SK-N-DZ (cell line): ENCODE results near the gene CAMTA1.
A peak's percentile ranks its signal among the peaks of the same experiment; 100 is the strongest.

Experiments used
- DNase-seq: peaks from one replicate; pipeline ENCODE4 v3.0.0-alpha.2; 2015; ENCODE audit warnings: low spot score

The CAMTA1 gene

DNA sequence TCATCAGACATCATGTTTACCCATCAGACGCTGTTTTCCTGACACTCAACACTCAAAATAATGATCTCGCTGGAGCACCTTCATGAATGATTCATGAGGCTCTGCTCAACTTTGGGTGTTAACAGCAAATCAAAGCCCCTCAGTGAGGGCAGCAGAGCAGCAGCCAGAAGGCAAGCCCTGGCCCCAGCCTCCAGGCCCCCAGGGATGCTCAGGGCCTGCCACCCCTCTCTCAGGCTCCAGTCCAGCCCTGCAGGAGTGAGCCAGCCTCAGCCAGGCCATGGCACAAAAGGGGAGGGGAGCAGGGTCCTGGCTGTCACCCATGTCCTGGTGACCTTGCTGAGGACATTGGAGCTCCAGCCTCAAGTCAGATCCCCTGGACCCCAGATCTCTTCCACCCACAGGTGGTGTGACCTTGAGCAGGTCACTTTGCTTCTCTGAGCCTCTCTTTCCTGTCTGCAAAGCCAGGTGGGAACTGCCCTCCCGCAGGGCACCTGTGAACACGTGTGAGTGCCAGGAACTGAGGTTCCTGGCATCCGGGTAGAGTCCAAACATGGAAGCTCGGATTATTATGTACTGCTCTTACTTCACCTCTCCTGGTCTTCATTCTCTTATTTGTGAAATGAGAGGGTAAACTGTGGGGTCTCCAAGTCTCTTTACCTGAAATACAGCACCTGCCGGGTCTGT, 824.2 kb downstream of the CAMTA1 start:
- DNase-seq: no peak

DNA sequence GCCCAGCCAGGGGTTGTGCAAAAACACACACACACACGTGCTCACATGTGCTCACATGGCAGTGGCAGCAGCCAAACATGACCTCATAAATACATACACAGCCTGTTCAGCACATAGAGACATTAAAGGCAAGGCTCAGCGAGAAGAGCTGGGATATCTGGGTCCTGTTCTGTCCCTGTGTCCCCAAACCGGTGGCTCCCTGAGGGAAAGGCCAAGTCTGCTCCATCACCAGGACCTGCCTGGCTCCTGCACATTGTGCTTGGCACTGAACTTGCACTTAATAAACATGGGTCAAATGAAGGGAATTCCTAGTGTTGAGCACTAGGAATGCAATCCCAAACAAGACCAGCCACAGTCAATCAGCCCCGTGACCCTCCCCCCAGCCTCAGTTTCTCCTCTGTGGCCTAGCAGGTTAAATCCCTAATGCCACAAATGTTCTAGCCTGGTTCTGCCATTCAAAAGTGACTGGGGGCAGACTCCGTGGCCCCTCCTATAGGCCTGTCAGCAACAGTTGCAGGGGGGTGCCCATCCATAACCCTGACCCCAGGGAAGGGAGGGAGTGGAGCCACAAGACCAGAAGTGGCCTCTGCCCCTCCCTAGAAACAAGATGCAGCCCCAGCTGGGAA, 825.0 kb downstream of the CAMTA1 start:
- no peak for DNase-seq

DNA sequence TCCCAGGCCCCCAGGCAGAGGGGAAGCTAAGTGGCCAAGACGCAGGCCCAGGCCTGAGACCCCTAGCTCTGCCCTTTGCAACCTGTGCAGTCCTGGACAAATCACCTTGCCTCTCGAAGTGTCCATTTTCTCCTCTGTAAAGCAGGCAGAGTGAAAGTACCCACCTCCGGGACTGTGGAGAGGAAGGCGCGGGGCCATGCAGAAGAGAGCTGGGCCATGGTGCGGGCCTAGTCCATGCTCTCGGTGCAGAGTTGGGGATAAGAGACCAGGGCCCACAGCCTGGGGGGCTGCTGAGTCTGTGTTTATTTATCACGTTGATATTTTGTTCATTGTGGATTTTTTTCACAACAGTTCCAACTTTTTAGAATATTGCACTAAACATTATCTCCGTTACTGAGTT, 825.7 kb downstream of the CAMTA1 start:
- DNase-seq: no peak

DNA sequence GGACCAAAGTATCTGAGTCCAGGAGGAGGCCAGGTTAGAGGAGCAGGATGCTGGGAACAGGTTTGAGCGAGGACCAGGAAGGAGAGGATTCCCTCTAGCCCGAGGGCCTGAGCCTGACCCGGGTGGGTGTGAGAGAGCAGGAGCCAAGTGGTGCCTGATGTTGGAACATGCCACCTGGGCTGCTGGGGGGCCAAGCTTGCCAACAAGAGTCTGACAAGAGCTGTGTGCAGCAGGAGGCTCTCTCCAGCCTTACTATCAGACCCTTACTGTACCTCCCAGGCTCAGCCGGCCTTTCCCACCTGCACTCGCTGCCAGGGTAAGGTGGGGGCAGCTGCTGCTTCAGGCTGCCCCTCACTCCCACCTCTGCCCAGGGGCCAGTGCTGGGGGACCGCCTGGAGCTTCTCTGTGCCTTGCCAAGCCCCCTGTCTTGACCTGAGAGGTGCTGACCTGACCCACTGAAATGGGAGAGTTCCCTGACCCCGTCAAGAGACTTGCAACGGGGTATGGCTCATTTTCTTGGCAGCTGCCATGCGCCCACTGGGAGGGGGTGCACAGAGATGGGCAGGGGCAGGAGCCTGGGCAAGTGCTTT, 826.3 kb downstream of the CAMTA1 start:
- no peak for DNase-seq

DNA sequence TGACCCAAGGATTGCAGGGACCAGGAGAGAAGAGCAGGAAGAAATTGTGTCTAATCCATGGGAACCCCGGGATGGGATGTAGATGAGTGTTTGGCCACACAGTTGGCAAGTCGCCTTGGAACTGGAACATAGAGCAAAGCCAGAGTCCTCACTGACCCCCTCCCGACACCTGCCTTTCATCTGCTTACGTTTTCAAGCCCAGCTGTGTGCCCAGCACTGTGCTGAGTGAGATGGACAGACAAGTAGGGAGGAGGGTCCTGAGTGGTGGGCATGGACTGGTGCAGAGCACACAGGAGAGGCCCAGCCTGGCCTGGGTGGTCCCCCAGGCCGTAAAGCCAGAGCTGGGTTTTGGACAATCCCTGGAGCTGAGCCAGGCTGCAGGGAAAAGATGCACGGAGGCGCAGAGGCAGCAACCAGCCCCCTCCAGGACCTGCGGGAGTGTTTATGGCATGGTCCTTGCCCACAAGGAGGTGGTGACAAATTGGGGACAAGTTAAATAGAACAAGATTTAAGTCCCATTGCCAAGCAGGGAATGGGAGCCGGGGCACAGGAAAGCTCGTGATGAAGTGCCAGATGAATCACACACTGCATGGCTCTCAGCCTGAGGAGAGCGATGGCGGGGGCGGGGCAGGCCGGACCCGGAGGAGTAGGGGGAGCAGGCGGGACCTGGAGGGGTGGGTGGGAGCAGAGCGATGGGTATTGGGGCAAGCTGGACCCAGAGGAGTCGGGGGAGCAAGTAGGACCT, 828.0 kb downstream of the CAMTA1 start:
- no peak for DNase-seq

DNA sequence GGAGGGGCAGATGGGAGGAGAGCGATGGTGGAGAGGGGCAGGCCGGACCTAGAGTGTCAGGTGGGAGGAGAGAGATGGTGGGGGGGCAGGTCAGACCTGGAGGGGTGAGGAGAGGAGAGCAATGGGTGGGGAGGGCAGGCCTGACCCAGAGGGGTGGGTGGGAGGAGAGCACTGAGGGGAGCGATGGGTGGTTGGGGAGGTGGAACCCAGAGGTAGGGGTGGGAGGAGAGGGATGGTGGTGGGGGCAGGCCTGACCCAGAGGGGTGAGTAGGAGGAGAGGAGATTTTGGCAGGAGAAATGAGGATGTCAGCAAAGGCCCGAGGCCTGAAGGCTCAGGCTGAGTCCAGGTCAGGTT, 828.6 kb downstream of the CAMTA1 start:
- DNase-seq: no peak

DNA sequence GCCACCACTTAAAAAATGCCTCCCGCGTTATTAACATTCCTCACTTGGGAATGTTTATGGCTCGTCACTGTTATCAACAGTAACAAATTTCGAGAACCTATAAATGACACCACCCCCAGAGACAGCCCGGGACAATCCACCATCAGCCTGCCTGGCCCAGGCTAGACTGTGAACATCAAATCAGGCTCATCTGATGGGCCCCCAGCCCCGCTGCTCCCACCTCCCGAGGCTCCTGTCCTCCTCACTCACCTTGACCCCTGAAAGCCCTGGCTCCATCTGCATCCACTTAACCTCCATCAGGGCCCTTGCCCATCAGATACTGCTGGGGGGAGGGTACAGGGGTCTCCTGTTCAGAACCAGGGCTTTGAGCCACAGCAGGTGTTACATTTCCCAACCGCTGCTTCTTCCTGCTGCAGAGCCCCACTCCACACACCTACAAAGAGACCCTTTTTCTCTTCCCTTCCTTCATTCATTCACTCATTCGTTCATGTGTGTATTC, 829.4 kb downstream of the CAMTA1 start:
- DNase-seq: no peak

DNA sequence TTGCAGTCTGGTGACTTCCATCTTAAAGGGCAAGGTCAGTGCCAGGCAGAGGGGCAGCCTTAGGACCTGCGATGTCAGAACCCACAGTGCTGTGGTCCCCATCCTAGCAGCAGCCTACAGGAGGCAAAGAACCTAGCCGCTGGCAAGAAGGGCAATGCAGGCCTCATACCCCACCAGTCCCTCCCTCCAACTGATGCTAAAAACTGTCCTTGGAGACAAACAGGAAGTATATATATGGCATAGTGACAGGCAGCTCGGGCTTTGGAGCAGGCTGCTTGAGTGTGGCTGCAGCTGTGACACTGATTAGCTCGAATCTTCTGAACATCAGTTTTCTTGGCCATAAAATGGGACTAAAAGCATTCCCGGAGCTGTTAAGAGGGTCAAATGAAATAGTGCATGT, 829.9 kb downstream of the CAMTA1 start:
- DNase-seq: no peak

DNA sequence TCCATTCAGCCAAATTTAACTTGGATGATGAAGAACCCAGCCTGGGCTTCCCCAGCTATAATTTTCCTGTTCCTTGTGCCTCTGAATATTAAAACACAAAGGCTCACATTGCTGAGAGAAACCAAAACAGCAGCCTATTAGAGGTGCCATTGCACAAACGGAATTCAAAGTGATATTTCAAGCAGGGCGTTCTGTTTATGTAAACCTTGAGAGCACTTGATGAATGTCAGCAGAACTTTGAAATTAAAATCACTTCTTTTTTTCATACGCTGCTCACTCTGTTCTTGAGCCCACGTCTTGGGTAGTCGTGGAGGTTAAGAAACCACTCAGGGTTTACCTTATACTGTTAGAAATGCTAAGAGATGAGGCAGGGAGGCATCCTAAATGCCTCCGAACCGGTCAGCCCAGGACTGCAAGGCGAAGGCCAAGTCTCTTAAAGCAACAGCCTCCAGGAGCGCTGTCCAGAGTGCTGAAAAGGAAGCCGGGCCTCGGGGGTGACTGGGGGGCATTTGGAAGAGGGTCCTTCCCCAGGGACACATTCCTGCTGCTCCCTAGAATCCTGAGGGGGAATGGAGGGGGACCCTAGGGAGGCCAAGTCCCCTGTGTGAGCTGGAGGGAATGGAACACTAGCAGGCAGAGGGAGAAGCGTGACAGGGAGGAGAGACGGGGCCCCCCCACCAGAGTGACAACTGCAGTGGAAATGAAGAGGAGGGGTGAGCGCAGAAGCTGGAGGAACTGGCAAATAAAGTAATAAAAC, 831.0 kb downstream of the CAMTA1 start:
- no peak for DNase-seq

DNA sequence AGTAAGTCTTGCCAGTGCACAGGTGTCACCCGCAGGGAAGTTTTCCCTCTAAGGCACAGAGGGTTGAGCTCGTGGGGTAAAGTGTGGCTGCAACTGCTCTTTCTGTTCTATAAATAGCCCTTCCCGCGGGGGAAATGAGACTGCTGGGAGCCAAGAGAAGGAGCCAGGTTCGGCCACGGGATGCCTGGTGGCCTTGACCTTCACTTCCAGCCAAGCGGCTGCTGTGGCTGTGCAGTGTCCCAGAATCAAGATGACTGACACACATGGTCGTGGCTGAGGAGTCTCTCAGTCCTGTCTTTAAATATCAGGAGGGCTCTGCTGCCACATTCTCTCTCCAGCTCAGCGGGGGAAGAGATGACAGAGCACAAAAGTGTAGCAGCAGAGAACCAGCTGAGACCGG, 831.7 kb downstream of the CAMTA1 start:
- no peak for DNase-seq

DNA sequence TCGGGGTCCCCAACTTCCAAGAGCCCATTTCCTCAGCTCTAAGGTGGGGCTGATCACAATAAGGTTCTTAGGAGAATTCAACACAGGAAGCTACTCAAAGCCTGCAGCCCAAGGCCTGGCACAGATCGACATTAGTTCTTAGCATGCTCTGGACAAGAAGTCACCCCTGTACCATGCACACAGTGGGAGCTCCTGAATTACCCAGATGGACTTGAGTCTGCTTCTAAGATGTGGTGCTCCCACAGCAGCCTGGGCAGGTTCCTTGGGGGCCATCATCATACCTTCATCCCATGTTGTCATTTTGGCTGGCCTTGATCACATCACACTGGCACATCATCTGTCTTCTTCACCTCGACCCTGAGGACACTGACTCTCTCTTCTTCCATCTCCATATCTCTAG, 832.6 kb downstream of the CAMTA1 start:
- DNase-seq: no peak

DNA sequence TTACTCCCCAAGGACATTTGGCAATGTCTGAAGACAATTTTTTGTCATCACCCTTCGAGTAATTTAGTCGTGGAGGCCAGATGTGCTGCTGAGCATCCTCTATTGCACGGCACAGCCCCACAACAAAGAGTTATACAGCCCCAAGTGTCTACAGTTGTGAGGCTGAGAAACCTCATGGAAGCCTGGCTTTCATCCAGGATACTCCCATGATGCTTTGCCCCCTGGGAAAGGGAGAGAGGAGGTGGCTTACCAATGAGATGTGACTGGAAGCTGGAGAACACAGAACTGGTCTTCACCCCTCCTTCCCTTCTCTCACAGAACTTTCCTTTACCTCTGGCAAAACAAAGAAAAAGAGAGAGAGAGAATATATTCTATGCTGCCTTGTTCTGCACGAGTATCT, 834.9 kb downstream of the CAMTA1 start:
- DNase-seq: no peak

DNA sequence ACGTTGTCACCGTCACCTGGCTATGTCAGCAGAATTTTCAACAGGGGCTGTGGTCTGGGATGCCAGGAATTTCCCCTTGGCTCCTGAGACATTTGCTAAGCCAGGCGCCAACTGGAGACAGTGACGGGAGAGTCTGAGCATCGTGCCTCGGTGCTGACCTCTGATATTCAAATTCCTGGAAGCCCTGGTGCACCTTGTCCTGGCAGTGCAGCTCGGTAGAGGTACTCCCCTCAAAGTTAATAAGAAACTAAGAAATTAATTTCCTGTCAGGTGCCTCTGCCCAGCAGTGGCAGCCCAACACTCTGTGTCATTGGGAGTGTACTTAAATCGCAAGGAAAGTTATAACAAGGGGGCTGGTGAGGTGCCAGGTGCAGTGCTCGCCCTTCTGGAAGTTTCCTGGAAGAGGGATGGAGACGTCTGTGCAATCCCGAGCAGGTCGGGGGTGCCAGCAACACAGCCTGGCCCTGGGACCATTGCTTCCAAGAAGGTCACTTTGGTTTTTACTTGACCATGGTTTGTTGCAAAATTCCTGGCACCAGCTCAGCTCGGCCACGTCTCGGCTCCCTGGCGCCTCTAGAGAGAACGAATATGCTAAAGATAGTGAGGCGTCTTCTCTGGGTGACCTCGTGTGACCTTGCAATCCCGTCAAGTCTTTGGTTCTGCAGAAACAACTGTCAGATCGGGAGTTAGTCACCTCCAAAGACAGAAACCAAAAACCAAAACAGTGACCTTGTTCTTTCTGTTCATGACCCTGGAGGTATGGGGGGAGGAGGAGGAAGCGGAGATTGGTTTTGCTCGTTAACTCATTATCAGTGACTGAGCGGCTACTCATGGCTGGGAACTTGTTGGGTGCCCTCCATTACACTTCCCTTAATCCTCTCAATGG, 836.3 kb downstream of the CAMTA1 start:
- peak; percentile 52 for DNase-seq

DNA sequence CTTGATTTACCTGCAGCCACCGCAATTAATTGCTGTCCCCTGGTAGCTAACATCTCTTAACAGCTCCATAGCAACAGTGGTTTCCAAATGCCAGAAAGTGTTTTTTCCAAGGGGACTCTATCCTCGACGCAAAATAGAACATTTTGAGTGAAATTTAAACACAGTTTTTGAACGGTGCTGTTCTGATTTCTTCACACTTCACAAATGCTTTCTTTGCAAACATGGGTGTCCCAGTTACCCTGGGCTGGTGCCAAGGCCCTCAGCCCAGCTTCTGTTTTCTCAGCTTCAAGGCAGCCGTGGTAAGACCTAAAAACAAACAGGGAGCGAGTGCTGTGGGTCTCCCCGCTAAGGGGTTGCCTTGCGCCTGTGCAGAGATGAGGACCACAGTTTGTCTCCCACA, 838.6 kb downstream of the CAMTA1 start:
- DNase-seq: no peak

DNA sequence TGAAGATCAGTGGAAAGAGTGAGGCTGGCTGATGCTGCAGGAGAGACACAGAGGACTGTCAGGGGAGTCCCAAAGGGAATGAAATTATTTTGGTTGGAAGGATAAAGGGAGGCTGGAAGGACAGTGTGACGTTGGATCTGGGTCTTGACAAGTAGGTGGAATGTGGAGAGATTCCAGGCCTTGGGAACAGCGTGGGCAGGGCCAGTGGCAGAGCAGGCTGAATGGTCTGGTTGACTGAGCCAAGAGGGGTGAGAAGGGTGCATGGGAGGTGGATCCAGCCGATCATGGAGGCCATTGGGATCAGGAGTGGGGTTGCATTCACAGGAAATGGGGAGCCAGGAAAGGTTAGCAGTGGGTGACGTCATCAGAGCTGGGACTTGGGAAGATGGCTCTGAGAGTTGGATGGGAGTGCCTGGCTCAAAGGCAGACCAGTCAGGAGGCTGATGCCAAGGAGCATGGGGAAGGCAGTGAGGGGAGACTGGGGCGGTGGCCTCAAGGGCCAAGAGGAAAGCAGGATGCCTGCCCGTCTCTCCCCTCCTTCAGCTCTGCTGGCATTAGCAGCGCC, 839.6 kb downstream of the CAMTA1 start:
- DNase-seq: no peak

DNA sequence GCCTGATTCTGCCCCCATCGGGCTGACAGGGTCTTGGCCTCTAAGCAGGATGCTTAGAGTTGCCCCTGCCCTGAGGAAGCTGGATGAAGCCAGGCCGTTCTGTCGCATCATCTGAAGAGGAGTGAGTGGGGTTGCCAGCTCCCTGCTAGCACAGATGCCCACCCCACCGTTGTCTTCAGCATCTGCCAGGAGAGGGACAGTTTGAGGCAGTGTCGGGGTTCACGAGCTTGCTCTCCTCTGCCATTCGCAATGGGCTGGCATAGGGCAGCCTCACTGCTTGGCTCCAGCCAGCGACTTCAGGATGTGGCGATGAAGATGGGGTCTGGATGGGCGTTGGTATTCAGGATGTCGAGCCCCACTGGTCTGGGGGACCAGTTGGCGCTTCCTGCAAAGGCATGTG, 840.1 kb downstream of the CAMTA1 start:
- no peak for DNase-seq

DNA sequence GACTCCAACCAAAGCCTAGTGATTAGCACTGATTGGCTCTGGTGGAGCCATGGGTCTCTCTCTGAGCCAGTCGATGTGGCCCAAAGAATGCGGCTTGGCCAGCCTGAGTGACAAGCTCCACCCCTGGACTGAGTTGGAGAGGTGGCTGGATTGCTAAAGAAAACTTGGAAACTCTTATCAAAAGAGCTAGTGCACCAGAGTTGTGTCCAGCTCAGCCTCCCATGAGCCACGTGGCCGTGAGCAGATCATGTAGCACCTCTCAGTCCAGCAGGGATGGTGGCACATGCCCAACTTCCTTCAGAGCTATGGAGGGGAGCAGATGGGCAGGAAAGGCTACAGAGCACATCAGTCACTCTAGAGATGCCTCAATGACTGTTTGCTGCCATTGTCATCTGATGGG, 843.0 kb downstream of the CAMTA1 start:
- no peak for DNase-seq

DNA sequence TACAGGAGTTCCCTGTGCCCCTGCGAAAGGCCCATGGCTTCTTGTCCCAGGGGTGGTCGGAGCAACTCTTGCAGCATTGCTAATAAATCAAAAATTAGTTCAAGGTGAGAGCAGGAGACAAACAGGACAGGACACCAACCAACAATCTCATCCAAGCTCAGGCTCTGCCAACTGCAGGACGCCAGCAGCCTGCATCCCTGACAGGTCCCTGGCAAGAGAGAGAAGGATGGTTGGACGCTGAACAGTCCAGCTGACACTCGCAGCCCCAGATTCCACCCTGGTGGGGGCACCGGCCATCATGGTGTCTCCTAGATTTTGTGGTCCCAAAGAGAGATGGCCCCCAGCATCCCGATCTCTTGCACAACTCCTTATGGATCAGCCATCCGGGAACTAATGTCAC, 843.8 kb downstream of the CAMTA1 start:
- DNase-seq: no peak

DNA sequence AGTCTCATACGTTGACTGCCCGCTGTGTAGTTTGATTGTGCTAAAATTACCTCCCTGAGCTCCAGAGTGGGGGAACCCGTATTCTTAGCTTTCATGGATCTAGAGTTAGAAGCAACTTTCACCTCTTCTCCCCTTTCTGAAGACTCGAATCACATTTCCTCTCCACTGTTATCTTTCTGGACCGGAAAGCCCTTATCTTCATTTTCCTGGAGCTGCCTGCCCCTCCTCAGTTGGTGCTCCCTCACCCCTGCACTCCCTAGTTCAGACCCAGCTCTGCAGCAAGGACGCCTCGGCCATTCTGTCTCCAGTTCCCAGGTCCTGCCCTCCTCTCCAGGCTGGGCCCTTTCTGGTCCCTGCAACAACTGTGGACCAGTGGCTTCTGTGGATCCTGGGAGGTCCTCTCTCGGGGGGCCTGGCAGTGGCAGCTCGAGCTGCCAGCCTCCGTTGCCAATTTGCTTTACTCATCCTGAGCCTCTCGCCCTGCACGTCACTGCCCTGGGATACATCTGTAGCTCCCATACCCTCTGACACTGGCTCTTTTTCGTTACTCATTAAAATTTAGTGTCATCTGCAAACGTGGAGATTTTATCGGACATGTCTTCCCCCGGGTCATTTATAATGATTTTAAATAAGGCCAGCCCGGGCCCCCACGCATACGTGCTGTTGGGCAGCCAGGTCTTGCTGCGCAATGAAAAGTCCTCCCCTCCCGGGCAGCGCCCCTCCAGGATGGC, 844.4 kb downstream of the CAMTA1 start:
- peak; percentile 68 for DNase-seq

DNA sequence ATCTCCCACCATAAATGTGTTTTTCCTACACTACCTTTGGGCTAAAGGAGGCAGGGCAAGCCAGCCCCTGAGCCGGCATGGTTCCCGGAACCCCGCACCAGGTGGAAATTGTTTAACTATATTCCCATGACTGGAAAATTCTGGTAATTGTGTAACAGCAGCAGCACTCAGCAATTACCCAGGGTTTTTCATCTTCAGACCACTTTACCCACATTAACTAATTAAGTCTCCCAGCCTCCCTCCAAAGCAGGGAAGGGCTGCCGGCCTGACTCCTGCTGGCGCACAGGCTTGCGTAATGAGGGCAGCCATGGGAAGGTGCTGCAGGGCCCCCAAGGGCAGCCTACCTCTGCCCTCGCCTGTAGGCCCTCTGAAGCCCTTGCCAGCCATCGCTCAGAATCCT, 845.1 kb downstream of the CAMTA1 start:
- peak; percentile 88 for DNase-seq
